Muscle of arm (tissue), 12 donors: Measurements from ENCODE around the gene CDC25A. TPM values are rescaled to one million over a fixed set of nuclear protein-coding genes. Genes with fewer than 3 reads are reported as not detected.

Experiments
- polyA plus RNA-seq, 12 donors: library from polyadenylated mRNA; unstranded; fragments of 120-200 nt; gene quantifications; one replicate each; pipeline ENCODE4 v1.2.1, GENCODE V29; 2013; ENCODE audit not compliant: insufficient read length in 12 of 12

CDC25A gene
- polyA plus RNA-seq, 12 donors, result 3.4 to 6.5 (median 4.5) TPM; not detected in 1

Other genes with a start within 250 kb of the CDC25A start
- 100 to 1,000 TPM; 247 to 410 (median 331) TPM for gene MAP4, start 172.0 kb downstream of the CDC25A start, polyA plus RNA-seq
- 1 to 10 TPM in 2 of 12 donors, under 1 TPM in 7, not detected in 3; 0.40 to 3.5 (median 0.50) TPM for gene CAMP, start 35.1 kb upstream of the CDC25A start, polyA plus RNA-seq
- 10 to 100 TPM in 5 of 12 donors, 1 to 10 TPM in 6, not detected in 1; 5.8 to 16.3 (median 8.8) TPM for gene ZNF589, start 52.7 kb upstream of the CDC25A start, polyA plus RNA-seq
- gene NME6, start 113.0 kb upstream of the CDC25A start, polyA plus RNA-seq, result 10 to 100 TPM in 11 of 12 donors, not detected in 1; 15.9 to 30.3 (median 21.9) TPM
- gene SPINK8, start 145.2 kb upstream of the CDC25A start, polyA plus RNA-seq, result not detected
- gene FBXW12, start 183.8 kb upstream of the CDC25A start, polyA plus RNA-seq, result under 1 TPM in 7 of 12 donors, not detected in 5; 0.11 to 0.39 (median 0.15) TPM
- 10 to 100 TPM in 11 of 12 donors, not detected in 1; 14.8 to 58.1 (median 21.6) TPM for gene PLXNB1, start 241.7 kb upstream of the CDC25A start, polyA plus RNA-seq